Fibroblast of pulmonary artery (primary cell): ENCODE measurements around the gene COL25A1.

Experiments used
- DNase-seq: peaks from one replicate; pipeline ENCODE4 v3.0.0-alpha.2; 2010; ENCODE audit warnings: low read depth
- H3K4me3 ChIP-seq: replicated peaks from 2 replicates; pipeline ENCODE4 v1.5.1; 2011; ENCODE audit warnings: low read depth, mild to moderate bottlenecking, control low read depth, low read length, moderate library complexity
- CTCF ChIP-seq: IDR thresholded peaks from 2 replicates; pipeline ENCODE4 v1.5.1; 2011; ENCODE audit warnings: mild to moderate bottlenecking, control low read depth, low read length, inconsistent platforms; ENCODE audit errors: missing control alignments

Gene COL25A1

GRCh38 chr4:109231331-109231730 lies 71.1 kb downstream of the COL25A1 start:
- no peak for TF ChIP-seq CTCF
- no peak overlapping the region for H3K4me3 ChIP-seq
- DNase-seq: no peak

- no peak for TF ChIP-seq CTCF
- H3K4me3 ChIP-seq: no peak overlapping the region
- DNase-seq: no peak
Measured at GRCh38 chr4:109229028-109229427, 73.4 kb downstream of the COL25A1 start.

- no peak for DNase-seq
- H3K4me3 ChIP-seq: no peak overlapping the region
- TF ChIP-seq CTCF: no peak
Measured at GRCh38 chr4:109218288-109218687, 84.2 kb downstream of the COL25A1 start.

GRCh38 chr4:109216085-109216696 lies 86.3 kb downstream of the COL25A1 start:
- DNase-seq: no peak
- H3K4me3 ChIP-seq: no peak overlapping the region
- no peak for TF ChIP-seq CTCF

GRCh38 chr4:109215506-109215905 lies 87.0 kb downstream of the COL25A1 start:
- no peak for DNase-seq
- TF ChIP-seq CTCF: no peak
- no peak overlapping the region for H3K4me3 ChIP-seq

- TF ChIP-seq CTCF: no peak
- peak; percentile 23 for DNase-seq
- no peak overlapping the region for H3K4me3 ChIP-seq
Measured at GRCh38 chr4:109214622-109215301, 87.7 kb downstream of the COL25A1 start.

- no peak for TF ChIP-seq CTCF
- no peak for DNase-seq
- no peak overlapping the region for H3K4me3 ChIP-seq
Measured at GRCh38 chr4:109213056-109213455, 89.4 kb downstream of the COL25A1 start.
